CD14-positive monocyte (primary cell): ENCODE data around the gene TMEFF1. TPM values are rescaled to one million over a fixed set of nuclear protein-coding genes. Genes with fewer than 3 reads are reported as not detected.

Source experiments
- DNase-seq, 3 donors: peaks; one replicate each; pipeline ENCODE4 v3.0.0-alpha.2; 2011 to 2022
- H2AFZ ChIP-seq: 2 replicates; pipeline ENCODE4 v1.6.0; 2012; ENCODE audit warnings: mild to moderate bottlenecking, low read depth, low read length, inconsistent platforms; ENCODE audit not compliant: insufficient read depth, poor library complexity, severe bottlenecking
- H3K27ac ChIP-seq, 2 donors: 1 replicate in 1 of 2; 2 replicates in 1 of 2; pipeline ENCODE4 v1.5.1; 2012 to 2013; ENCODE audit warnings: low read length in 2 of 2, control low read depth in 1 of 2, inconsistent platforms in 1 of 2, low read depth in 1 of 2, mild to moderate bottlenecking in 1 of 2
- H3K27me3 ChIP-seq, 2 donors: one replicate each; pipeline versions ENCODE4 v1.6.0 to v1.6.1; 2011 to 2013; ENCODE audit warnings: low read length in 2 of 2; ENCODE audit not compliant: control insufficient read depth in 2 of 2, insufficient read depth in 2 of 2
- H3K36me3 ChIP-seq, 2 donors: replicated peaks in 1 of 2; 1 replicate in 1 of 2; 2 replicates in 1 of 2; pipeline versions ENCODE4 v1.5.1 to v1.6.1; 2012 to 2013; ENCODE audit warnings: low read length in 2 of 2, control low read depth in 1 of 2, inconsistent platforms in 1 of 2, mild to moderate bottlenecking in 1 of 2; ENCODE audit not compliant: insufficient read depth in 2 of 2, control insufficient read depth in 1 of 2
- H3K4me1 ChIP-seq, 2 donors: 1 replicate in 1 of 2; 2 replicates in 1 of 2; pipeline versions ENCODE4 v1.5.1 to v1.6.1; 2012 to 2013; ENCODE audit warnings: low read length in 2 of 2, control low read depth in 1 of 2, inconsistent platforms in 1 of 2, mild to moderate bottlenecking in 1 of 2, moderate library complexity in 1 of 2; ENCODE audit not compliant: insufficient read depth in 2 of 2, control insufficient read depth in 1 of 2
- H3K4me2 ChIP-seq: replicated peaks from 2 replicates; pipeline ENCODE3; 2012; ENCODE audit warnings: low read length, moderate library complexity, mild to moderate bottlenecking; ENCODE audit not compliant: poor library complexity, severe bottlenecking; ENCODE audit errors: extremely low read depth
- H3K4me3 ChIP-seq, 3 experiments: fragments of 200-600 bp in 1 of 3; sonication (generic) in 1 of 3; replicated peaks in 1 of 3; 1 replicate in 2 of 3; 2 replicates in 1 of 3; pipeline ENCODE4 v1.5.1; 2011 to 2013; ENCODE audit warnings: low read length in 3 of 3, mild to moderate bottlenecking in 3 of 3, control low read depth in 2 of 3, low read depth in 2 of 3, inconsistent platforms in 1 of 3, moderate library complexity in 1 of 3
- H3K79me2 ChIP-seq: 2 replicates; pipeline ENCODE4 v1.6.0; 2012; ENCODE audit warnings: mild to moderate bottlenecking, control low read depth, inconsistent platforms, low read length, moderate library complexity; ENCODE audit not compliant: insufficient read depth
- H3K9ac ChIP-seq: 2 replicates; pipeline ENCODE4 v1.6.0; 2017; ENCODE audit warnings: low read length, mild to moderate bottlenecking; ENCODE audit not compliant: insufficient read depth, poor library complexity, severe bottlenecking
- H3K9me3 ChIP-seq, 2 donors: replicated peaks in 1 of 2; 1 replicate in 1 of 2; 2 replicates in 1 of 2; pipeline versions ENCODE4 v1.5.1 to v1.6.1; 2012 to 2013; ENCODE audit warnings: low read length in 2 of 2, control low read depth in 1 of 2; ENCODE audit not compliant: control insufficient read depth in 1 of 2, insufficient read depth in 1 of 2
- H4K20me1 ChIP-seq: 2 replicates; pipeline ENCODE4 v1.6.0; 2012; ENCODE audit warnings: mild to moderate bottlenecking, low read length, control low read depth, moderate library complexity; ENCODE audit not compliant: insufficient read depth
- H3K27ac Mint-ChIP-seq, 7 donors: one replicate each; pipeline ENCODE4 v1.8.0; 2020; ENCODE audit warnings: mild to moderate bottlenecking in 7 of 7, mixed read lengths in 7 of 7, moderate library complexity in 6 of 7, inconsistent platforms in 2 of 7
- H3K27me3 Mint-ChIP-seq, 3 donors: one replicate each; pipeline ENCODE4 v1.8.0; 2021 to 2022; ENCODE audit warnings: low read depth in 3 of 3, mild to moderate bottlenecking in 3 of 3, mixed read lengths in 3 of 3, moderate library complexity in 3 of 3, inconsistent platforms in 1 of 3
- H3K36me3 Mint-ChIP-seq, 2 donors: one replicate each; pipeline ENCODE4 v1.8.0; 2020; ENCODE audit warnings: mixed read lengths in 2 of 2, inconsistent platforms in 1 of 2, mild to moderate bottlenecking in 1 of 2
- H3K4me1 Mint-ChIP-seq: one replicate; pipeline ENCODE4 v1.8.0; 2020; ENCODE audit warnings: mild to moderate bottlenecking, mixed read lengths
- H3K4me3 Mint-ChIP-seq, 2 donors: one replicate each; pipeline ENCODE4 v1.8.0; 2020; ENCODE audit warnings: mild to moderate bottlenecking in 2 of 2, mixed read lengths in 2 of 2, moderate library complexity in 1 of 2
- H3K9me3 Mint-ChIP-seq, 7 donors: one replicate each; pipeline ENCODE4 v1.8.0; 2020 to 2022; ENCODE audit warnings: mixed read lengths in 7 of 7, mild to moderate bottlenecking in 6 of 7, moderate library complexity in 6 of 7, inconsistent platforms in 2 of 7
- WGBS: methylation state at CpG from one replicate; pipeline ENCODE4 v1.1.5; 2013; ENCODE audit warnings: missing lambda C conversion rate; ENCODE audit not compliant: insufficient coverage; 5-methylcytosine and 5-hydroxymethylcytosine counted together
- intact Hi-C, 2 donors: fragments of 100-400 bp; cut with micrococcal nuclease; formaldehyde crosslinking; loops; one replicate each; pipeline versions ENCODE4 v1.15.0 to v1.15.1; 2023
- polyA plus RNA-seq, 3 donors: library from polyadenylated mRNA; depleted of rRNA in 1 of 3; unstranded in 2 of 3; stranded (reverse) in 1 of 3; fragments of 300-500 nt in 2 of 3; fragments of >200 nt in 1 of 3; fragmentation: Illumina TruSeq in 2 of 3; gene quantifications; 1 replicate in 2 of 3; 2 replicates in 1 of 3; pipeline ENCODE4 v1.2.3, GENCODE V29; 2012 to 2021
- TF ChIP-seq, protein P1 (sequence below): fragments of 200-600 bp; IDR thresholded peaks from one replicate; pipeline ENCODE4 v1.8.0; 2022; ENCODE audit warnings: antibody characterized with exemption, mild to moderate bottlenecking

The TMEFF1 gene
- polyA plus RNA-seq, 3 donors: not detected

DNA sequence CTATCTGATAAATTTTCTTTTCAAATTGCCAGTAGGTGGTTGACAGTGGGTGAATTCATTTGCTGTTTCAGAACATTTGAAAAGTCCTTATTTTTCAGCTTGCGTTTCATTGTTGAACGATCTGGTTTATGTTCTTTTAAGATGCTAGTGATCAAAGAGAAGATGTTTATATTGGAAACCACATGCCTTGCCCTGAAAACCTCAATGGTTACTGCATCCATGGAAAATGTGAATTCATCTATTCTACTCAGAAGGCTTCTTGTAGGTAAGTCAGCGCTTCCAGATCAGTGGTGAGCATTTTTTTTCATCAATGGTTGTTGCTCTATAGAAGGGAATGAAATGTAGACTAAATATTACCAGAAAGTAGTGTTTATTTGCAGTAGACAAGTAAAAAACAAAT lies 88.3 kb downstream of the TMEFF1 start:
- Histone ChIP-seq H3K27ac (no peak overlapping the region), H2AFZ (no peak overlapping the region), H3K4me3 (no peak overlapping the region), H3K4me1 (no peaks in the 10 kb centered on the region), H3K9me3 (no peaks in the 10 kb centered on the region), H3K27me3 (no peaks in the 10 kb centered on the region), H3K79me2 (no peaks in the 10 kb centered on the region), H3K4me2 (no peak overlapping the region), H3K9ac (no peak overlapping the region), H4K20me1 (no peaks in the 10 kb centered on the region), H3K36me3 (no peaks in the 10 kb centered on the region)
- Mint-ChIP-seq H3K9me3 (no peaks in the 10 kb centered on the region), H3K27ac (no peak overlapping the region), H3K27me3 (no peaks in the 10 kb centered on the region), H3K36me3 (no peaks in the 10 kb centered on the region), H3K4me3 (no peak overlapping the region), H3K4me1 (no peaks in the 10 kb centered on the region)
- 100% methylated on average over 2 of the region's 3 CpGs for WGBS
- TF ChIP-seq, protein P1, sequence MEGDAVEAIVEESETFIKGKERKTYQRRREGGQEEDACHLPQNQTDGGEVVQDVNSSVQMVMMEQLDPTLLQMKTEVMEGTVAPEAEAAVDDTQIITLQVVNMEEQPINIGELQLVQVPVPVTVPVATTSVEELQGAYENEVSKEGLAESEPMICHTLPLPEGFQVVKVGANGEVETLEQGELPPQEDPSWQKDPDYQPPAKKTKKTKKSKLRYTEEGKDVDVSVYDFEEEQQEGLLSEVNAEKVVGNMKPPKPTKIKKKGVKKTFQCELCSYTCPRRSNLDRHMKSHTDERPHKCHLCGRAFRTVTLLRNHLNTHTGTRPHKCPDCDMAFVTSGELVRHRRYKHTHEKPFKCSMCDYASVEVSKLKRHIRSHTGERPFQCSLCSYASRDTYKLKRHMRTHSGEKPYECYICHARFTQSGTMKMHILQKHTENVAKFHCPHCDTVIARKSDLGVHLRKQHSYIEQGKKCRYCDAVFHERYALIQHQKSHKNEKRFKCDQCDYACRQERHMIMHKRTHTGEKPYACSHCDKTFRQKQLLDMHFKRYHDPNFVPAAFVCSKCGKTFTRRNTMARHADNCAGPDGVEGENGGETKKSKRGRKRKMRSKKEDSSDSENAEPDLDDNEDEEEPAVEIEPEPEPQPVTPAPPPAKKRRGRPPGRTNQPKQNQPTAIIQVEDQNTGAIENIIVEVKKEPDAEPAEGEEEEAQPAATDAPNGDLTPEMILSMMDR: no peak
- no peak for DNase-seq
- intact Hi-C loops: no loop called here

DNA sequence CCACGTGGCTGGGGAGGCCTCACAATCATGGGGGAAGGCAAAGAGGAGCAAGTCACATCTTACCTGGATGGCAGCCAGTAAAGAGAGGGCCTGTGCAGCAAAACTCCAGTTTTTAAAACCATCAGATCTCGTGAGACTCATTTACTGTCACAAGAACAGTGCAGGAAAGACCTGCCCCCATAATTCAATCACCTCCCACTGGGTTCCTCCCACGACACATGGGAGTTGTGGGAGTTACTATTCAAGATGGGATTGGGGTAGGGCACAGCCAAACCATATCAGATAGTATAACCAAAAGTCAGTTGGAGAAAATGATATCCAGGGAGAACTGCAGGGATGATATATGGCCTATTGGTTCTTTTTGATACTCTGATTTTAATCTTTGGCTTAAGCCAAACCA lies 94.9 kb downstream of the TMEFF1 start:
- H3K9me3 Mint-ChIP-seq: no peaks in the 10 kb centered on the region
- Histone ChIP-seq H3K4me2 (no peak overlapping the region), H3K4me3 (no peak overlapping the region), H3K27me3 (no peaks in the 10 kb centered on the region), H3K4me1 (no peaks in the 10 kb centered on the region), H3K9ac (no peak overlapping the region), H3K9me3 (no peaks in the 10 kb centered on the region), H4K20me1 (no peaks in the 10 kb centered on the region), H3K79me2 (no peaks in the 10 kb centered on the region), H2AFZ (no peak overlapping the region), H3K36me3 (no peaks in the 10 kb centered on the region), H3K27ac (no peak overlapping the region)
- DNase-seq: no peak
- no peaks in the 10 kb centered on the region for H3K36me3 Mint-ChIP-seq
- no peaks in the 10 kb centered on the region for H3K4me1 Mint-ChIP-seq
- no CpG with 5 or more reads among the region's 3 CpGs for WGBS
- intact Hi-C loops: no loop called here
- no peak overlapping the region for H3K4me3 Mint-ChIP-seq
- TF ChIP-seq, protein P1: no peak
- H3K27me3 Mint-ChIP-seq: peaks cover 0 to 2% (median 0%) of the 10 kb centered on the region in 3 donors
- H3K27ac Mint-ChIP-seq: no peak overlapping the region
